WTC11 (cell line): Measurements from ENCODE around the gene PPP1R14C. TPM values are rescaled to one million over a fixed set of nuclear protein-coding genes. Genes with fewer than 3 reads are reported as not detected.

ENCODE experiments used
- ATAC-seq: fragments of 200-7000 bp; cut with Tn5 transposase; 2 replicates; pipeline ENCODE4 v1.10.0; 2021; ENCODE audit warnings: mild to moderate bottlenecking, moderate library complexity
- CTCF ChIA-PET: fragments of 300-600 bp; sonication (Branson Sonifier 250); formaldehyde crosslinking; loops from one replicate; lab custom pipeline; 2021; ENCODE audit warnings: antibody characterized with exemption; lab: Charles Lee
- POLR2A ChIA-PET: fragments of 350-600 bp; sonication (Branson Sonifier 250); formaldehyde crosslinking; loops from one replicate; lab custom pipeline; 2021; ENCODE audit warnings: antibody characterized with exemption; lab: Charles Lee
- DNase-seq: peaks from one replicate; pipeline ENCODE4 v3.0.0; 2021; ENCODE audit warnings: low spot score
- H3K27ac Mint-ChIP-seq: 2 replicates; pipeline ENCODE4 v1.8.0; 2021; ENCODE audit warnings: mixed read lengths
- H3K27me3 Mint-ChIP-seq: 2 replicates; pipeline ENCODE4 v1.8.0; 2021; ENCODE audit warnings: low read depth, mild to moderate bottlenecking, moderate library complexity, mixed read lengths
- H3K36me3 Mint-ChIP-seq: 2 replicates; pipeline ENCODE4 v1.8.0; 2021; ENCODE audit warnings: mixed read lengths
- H3K4me1 Mint-ChIP-seq: 2 replicates; pipeline ENCODE4 v1.8.0; 2022; ENCODE audit warnings: mixed read lengths
- H3K4me3 Mint-ChIP-seq: 2 replicates; pipeline ENCODE4 v1.8.0; 2021; ENCODE audit warnings: mild to moderate bottlenecking, moderate library complexity, mixed read lengths
- H3K9me3 Mint-ChIP-seq: 2 replicates; pipeline ENCODE4 v1.8.0; 2021; ENCODE audit warnings: mixed read lengths
- ETV6 ChIP-seq: sonication (generic); formaldehyde crosslinking; IDR thresholded peaks from 2 replicates; pipeline ENCODE4 v1.8.1; 2022; ENCODE audit warnings: mild to moderate bottlenecking, missing genetic modification reagents
- GTF2I ChIP-seq: fragments of 250-450 bp; sonication (Bioruptor Pico); conservative IDR thresholded peaks from 2 replicates; pipeline ENCODE4 v1.4.0; 2021; ENCODE audit warnings: mild to moderate bottlenecking
- NFYB ChIP-seq: sonication (generic); formaldehyde crosslinking; conservative IDR thresholded peaks from 2 replicates; pipeline ENCODE4 v1.8.0; 2022; ENCODE audit warnings: low read depth, missing genetic modification reagents
- NR3C1 ChIP-seq: sonication (generic); formaldehyde crosslinking; conservative IDR thresholded peaks from 2 replicates; pipeline ENCODE4 v1.8.1; 2023; ENCODE audit warnings: low read depth, mild to moderate bottlenecking, missing genetic modification reagents
- RELA ChIP-seq: sonication (generic); formaldehyde crosslinking; IDR thresholded peaks from 2 replicates; pipeline ENCODE4 v1.8.1; 2022; ENCODE audit warnings: missing genetic modification reagents, mild to moderate bottlenecking, borderline replicate concordance
- total RNA-seq: library from RNA; stranded (reverse); gene quantifications from 3 replicates; pipeline ENCODE4 v1.2.3, GENCODE V29; 2021
- TF ChIP-seq, protein P1 (sequence below): sonication (generic); formaldehyde crosslinking; IDR thresholded peaks from 2 replicates; pipeline ENCODE4 v1.8.1; 2023; ENCODE audit warnings: mild to moderate bottlenecking, missing genetic modification reagents, moderate library complexity
- TF ChIP-seq, protein P2 (sequence below): sonication (generic); formaldehyde crosslinking; IDR thresholded peaks from 2 replicates; pipeline ENCODE4 v1.8.1; 2023; ENCODE audit warnings: mild to moderate bottlenecking, missing genetic modification reagents
- TF ChIP-seq, protein P3 (sequence below): fragments of 250-450 bp; sonication (Bioruptor Pico); conservative IDR thresholded peaks from 2 replicates; pipeline ENCODE4 v1.9.0; 2021; ENCODE audit warnings: mild to moderate bottlenecking
- TF ChIP-seq, protein P4 (sequence below): sonication (generic); formaldehyde crosslinking; IDR thresholded peaks from 2 replicates; pipeline ENCODE4 v1.8.0; 2022; ENCODE audit warnings: mild to moderate bottlenecking, missing genetic modification reagents
- TF ChIP-seq, protein P5 (sequence below): sonication (generic); formaldehyde crosslinking; IDR thresholded peaks from 2 replicates; pipeline ENCODE4 v1.8.0; 2023; ENCODE audit warnings: missing genetic modification reagents
- TF ChIP-seq, protein P6 (sequence below): sonication (generic); formaldehyde crosslinking; IDR thresholded peaks from 2 replicates; pipeline ENCODE4 v1.8.1; 2023; ENCODE audit warnings: mild to moderate bottlenecking, moderate library complexity, missing genetic modification reagents
- TF ChIP-seq, protein P7 (sequence below): sonication (generic); formaldehyde crosslinking; IDR thresholded peaks from 2 replicates; pipeline ENCODE4 v1.8.1; 2022; ENCODE audit warnings: low read depth, mild to moderate bottlenecking, moderate library complexity, missing genetic modification reagents, borderline replicate concordance
- TF ChIP-seq, protein P8 (sequence below): sonication (generic); formaldehyde crosslinking; IDR thresholded peaks from 2 replicates; pipeline ENCODE4 v1.8.1; 2022; ENCODE audit warnings: mild to moderate bottlenecking, missing genetic modification reagents, moderate library complexity, borderline replicate concordance

Gene PPP1R14C
- total RNA-seq, 1 experiment from 2014 or later: 1.1 TPM

DNA sequence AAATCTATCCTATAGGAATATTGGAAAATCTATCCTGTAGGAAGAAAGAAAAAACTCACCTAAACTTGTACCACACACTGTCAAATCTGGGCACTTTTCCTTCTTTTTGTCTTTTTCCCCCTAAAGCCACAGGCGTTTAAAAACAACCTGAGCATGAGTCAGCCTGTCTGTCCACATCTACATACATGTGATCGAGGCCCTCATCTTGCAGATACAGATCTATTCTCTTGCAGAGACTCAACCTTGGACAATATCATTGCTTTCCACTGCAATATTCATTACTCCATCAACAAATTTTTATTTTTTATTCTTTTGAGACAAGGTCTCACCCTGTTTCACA is 130.1 kb downstream of the PPP1R14C start (continued):
- TF ChIP-seq, protein P1, sequence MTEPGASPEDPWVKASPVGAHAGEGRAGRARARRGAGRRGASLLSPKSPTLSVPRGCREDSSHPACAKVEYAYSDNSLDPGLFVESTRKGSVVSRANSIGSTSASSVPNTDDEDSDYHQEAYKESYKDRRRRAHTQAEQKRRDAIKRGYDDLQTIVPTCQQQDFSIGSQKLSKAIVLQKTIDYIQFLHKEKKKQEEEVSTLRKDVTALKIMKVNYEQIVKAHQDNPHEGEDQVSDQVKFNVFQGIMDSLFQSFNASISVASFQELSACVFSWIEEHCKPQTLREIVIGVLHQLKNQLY: no peak
- TF ChIP-seq, protein P2, sequence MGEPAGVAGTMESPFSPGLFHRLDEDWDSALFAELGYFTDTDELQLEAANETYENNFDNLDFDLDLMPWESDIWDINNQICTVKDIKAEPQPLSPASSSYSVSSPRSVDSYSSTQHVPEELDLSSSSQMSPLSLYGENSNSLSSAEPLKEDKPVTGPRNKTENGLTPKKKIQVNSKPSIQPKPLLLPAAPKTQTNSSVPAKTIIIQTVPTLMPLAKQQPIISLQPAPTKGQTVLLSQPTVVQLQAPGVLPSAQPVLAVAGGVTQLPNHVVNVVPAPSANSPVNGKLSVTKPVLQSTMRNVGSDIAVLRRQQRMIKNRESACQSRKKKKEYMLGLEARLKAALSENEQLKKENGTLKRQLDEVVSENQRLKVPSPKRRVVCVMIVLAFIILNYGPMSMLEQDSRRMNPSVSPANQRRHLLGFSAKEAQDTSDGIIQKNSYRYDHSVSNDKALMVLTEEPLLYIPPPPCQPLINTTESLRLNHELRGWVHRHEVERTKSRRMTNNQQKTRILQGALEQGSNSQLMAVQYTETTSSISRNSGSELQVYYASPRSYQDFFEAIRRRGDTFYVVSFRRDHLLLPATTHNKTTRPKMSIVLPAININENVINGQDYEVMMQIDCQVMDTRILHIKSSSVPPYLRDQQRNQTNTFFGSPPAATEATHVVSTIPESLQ (CRISPR knock-in tag): no peak
- TF ChIP-seq, protein P3, sequence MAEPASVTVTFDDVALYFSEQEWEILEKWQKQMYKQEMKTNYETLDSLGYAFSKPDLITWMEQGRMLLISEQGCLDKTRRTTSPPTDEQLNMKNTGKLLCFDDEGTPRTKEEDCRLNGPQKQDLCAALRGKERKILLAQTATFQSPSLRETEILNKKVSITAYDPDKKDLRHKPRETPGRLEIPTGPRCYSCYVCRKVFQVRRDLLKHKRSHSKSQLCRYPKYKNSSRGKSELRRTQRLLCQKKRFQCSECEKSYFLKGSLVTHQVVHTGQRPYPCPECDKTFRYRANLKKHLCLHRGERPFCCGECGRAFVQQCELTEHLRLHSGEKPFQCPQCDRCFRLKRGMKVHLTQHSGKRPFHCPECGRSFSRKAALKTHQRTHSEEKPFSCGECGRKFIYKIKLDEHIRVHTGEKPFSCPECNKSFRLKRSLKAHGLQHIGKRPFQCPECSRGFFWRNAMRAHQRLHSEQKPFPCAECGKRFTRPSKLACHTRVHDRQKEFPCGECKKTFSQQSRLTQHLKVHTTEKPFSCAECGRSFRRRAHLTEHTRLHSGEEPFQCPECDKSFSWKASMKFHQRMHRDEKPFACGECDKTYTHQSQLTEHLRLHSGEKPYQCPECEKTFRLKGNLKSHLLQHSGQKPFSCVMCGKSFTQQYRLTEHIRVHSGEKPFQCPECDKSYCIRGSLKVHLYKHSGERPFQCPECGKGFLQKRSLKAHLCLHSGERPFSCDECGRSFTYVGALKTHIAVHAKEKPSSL (CRISPR knock-in tag): no peak
- TF ChIP-seq ETV6 (CRISPR knock-in tag): no peak

DNA sequence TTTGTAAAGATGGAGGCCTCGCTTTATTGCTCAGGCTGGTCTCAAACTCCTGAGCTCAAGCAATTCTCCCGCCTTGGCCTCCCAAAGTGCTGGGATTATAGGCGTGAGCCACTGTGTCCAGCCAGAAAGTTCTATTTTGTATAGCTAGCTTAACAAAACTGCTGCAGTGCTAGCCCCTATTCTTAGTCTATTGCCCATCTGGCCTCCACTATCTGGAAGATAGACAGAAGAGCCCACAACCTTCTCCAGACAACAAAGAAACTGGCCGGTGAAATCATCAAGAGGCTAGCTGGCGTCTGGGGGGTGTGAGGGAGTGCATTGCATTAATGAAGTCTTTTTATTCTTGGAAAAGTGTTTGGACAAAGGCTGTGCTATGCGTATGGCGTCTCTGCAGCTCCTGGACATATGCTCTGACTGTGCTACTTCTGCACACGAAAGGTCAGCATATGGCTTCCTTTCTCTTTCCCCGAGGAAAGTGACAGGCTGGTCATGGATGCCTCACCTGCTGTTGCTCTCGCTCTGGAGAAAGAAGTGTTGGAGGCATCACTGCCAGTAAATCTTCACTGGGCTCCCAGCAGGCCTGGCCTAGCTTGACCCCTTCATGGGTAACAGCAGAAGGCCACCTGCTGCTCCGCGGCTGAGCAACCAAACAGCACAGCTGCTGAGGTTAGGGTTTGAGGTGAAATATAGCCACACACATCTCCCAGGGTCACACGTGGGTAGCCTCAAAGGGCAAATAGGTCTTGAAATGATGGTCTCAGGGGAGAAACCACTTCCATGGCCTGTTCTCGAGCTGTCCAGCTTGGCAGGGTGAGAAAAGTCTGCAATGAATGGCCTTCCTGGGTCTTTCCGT is 130.8 kb downstream of the PPP1R14C start:
- no peak overlapping the region for H3K27ac Mint-ChIP-seq
- ATAC-seq: no peak
- H3K4me1 Mint-ChIP-seq: peaks cover 9% of the 10 kb centered on the region; the same call in 1 of the 2 replicates
- ChIA-PET CTCF (no interaction called here), POLR2A (no interaction called here)
- H3K36me3 Mint-ChIP-seq: peaks cover 8% of the 10 kb centered on the region
- H3K9me3 Mint-ChIP-seq: peaks cover 10% of the 10 kb centered on the region
- no peak overlapping the region for H3K4me3 Mint-ChIP-seq
- TF ChIP-seq NR3C1 (CRISPR knock-in tag): no peak
- TF ChIP-seq, protein P4, sequence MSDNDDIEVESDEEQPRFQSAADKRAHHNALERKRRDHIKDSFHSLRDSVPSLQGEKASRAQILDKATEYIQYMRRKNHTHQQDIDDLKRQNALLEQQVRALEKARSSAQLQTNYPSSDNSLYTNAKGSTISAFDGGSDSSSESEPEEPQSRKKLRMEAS (CRISPR knock-in tag): no peak
- TF ChIP-seq, protein P5, sequence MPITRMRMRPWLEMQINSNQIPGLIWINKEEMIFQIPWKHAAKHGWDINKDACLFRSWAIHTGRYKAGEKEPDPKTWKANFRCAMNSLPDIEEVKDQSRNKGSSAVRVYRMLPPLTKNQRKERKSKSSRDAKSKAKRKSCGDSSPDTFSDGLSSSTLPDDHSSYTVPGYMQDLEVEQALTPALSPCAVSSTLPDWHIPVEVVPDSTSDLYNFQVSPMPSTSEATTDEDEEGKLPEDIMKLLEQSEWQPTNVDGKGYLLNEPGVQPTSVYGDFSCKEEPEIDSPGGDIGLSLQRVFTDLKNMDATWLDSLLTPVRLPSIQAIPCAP: no peak
- no peak for TF ChIP-seq RELA (CRISPR knock-in tag)
- no peak for TF ChIP-seq GTF2I (CRISPR knock-in tag)
- TF ChIP-seq, protein P6, sequence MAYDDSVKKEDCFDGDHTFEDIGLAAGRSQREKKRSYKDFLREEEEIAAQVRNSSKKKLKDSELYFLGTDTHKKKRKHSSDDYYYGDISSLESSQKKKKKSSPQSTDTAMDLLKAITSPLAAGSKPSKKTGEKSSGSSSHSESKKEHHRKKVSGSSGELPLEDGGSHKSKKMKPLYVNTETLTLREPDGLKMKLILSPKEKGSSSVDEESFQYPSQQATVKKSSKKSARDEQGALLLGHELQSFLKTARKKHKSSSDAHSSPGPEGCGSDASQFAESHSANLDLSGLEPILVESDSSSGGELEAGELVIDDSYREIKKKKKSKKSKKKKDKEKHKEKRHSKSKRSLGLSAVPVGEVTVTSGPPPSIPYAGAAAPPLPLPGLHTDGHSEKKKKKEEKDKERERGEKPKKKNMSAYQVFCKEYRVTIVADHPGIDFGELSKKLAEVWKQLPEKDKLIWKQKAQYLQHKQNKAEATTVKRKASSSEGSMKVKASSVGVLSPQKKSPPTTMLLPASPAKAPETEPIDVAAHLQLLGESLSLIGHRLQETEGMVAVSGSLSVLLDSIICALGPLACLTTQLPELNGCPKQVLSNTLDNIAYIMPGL (CRISPR knock-in tag): no peak
- TF ChIP-seq, protein P7, sequence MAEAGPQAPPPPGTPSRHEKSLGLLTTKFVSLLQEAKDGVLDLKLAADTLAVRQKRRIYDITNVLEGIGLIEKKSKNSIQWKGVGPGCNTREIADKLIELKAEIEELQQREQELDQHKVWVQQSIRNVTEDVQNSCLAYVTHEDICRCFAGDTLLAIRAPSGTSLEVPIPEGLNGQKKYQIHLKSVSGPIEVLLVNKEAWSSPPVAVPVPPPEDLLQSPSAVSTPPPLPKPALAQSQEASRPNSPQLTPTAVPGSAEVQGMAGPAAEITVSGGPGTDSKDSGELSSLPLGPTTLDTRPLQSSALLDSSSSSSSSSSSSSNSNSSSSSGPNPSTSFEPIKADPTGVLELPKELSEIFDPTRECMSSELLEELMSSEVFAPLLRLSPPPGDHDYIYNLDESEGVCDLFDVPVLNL (CRISPR knock-in tag): no peak
- no peak for TF ChIP-seq NFYB (CRISPR knock-in tag)
- TF ChIP-seq, protein P8, sequence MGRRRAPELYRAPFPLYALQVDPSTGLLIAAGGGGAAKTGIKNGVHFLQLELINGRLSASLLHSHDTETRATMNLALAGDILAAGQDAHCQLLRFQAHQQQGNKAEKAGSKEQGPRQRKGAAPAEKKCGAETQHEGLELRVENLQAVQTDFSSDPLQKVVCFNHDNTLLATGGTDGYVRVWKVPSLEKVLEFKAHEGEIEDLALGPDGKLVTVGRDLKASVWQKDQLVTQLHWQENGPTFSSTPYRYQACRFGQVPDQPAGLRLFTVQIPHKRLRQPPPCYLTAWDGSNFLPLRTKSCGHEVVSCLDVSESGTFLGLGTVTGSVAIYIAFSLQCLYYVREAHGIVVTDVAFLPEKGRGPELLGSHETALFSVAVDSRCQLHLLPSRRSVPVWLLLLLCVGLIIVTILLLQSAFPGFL (CRISPR knock-in tag): no peak
- DNase-seq: no peak
- no peaks in the 10 kb centered on the region; the same call in 1 of the 2 replicates for H3K27me3 Mint-ChIP-seq
